DND-41 (cell line): ENCODE data around the gene TYMP.

Source experiments
- CTCF ChIP-seq: IDR thresholded peaks from 2 replicates; pipeline ENCODE4 v1.5.1; 2012; ENCODE audit warnings: borderline replicate concordance, low read length, moderate library complexity, mild to moderate bottlenecking; ENCODE audit not compliant: poor library complexity, severe bottlenecking; ENCODE audit errors: extremely low read depth
- EZH2 ChIP-seq: IDR thresholded peaks from 3 replicates; pipeline ENCODE4 v1.6.1; 2012; ENCODE audit warnings: borderline replicate concordance, low read depth, mild to moderate bottlenecking, moderate library complexity, low read length, inconsistent platforms; ENCODE audit not compliant: severe bottlenecking

DNA sequence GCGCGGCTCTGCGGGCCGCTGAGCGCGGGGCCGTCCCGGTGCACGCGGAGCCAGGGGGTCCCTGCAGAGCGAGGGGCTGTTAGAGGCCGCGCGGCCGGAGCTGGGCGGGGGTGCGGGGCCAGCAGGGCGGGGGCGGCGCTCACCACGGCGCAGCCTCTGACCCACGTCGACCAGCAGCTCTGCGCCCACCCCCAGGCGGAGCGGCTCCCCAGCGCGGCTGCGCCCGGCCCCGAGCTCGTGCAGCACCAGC is 4.0 kb downstream of the TYMP start:
- no peak for TF ChIP-seq CTCF
- TF ChIP-seq EZH2 = no peak
